GM12874 (cell line): ENCODE results near the gene FAM168A.

Experiments
- CTCF ChIP-seq: IDR thresholded peaks from 2 replicates; pipeline ENCODE4 v1.5.1; 2011; ENCODE audit warnings: low read depth, mild to moderate bottlenecking, control low read depth, low read length, moderate library complexity; ENCODE audit not compliant: insufficient read depth

Gene FAM168A

GRCh38 chr11:73380897-73381410 is 217.0 kb downstream of the FAM168A start:
- no peak for TF ChIP-seq CTCF

GRCh38 chr11:73380331-73380730 is 217.6 kb downstream of the FAM168A start:
- TF ChIP-seq CTCF, result no peak

GRCh38 chr11:73379189-73379880 is 218.6 kb downstream of the FAM168A start:
- no peak for TF ChIP-seq CTCF

- TF ChIP-seq CTCF, result no peak
Observed at GRCh38 chr11:73376803-73377629, 220.9 kb downstream of the FAM168A start.

GRCh38 chr11:73376160-73376802 is 221.6 kb downstream of the FAM168A start, which contains the start of gene RELT:
Gene RELT, plus strand, starts transcription at chr11:73376399. Its CDS starts 12,738 bp downstream, at chr11:73389137.
- TF ChIP-seq CTCF, result peak; percentile 94

- TF ChIP-seq CTCF, result no peak
Observed at GRCh38 chr11:73375830-73376159, 222.1 kb downstream of the FAM168A start.

GRCh38 chr11:73374151-73374550 is 223.8 kb downstream of the FAM168A start:
- TF ChIP-seq CTCF, result no peak
